NCI-H446 (cell line): ENCODE measurements around the gene TTR.

Experiments
- DNase-seq, 2 experiments: peaks; one replicate each; lab custom pipeline; 2025; lab: John Stamatoyannopoulos, UW

TTR gene

GRCh38 chr18:31579375-31579774 is 12.3 kb upstream of the TTR start:
- no peak for DNase-seq

GRCh38 chr18:31581498-31582197 is 10.0 kb upstream of the TTR start:
- no peak for DNase-seq

GRCh38 chr18:31583185-31583854 is 8.4 kb upstream of the TTR start:
- no peak for DNase-seq

GRCh38 chr18:31585991-31586390 is 5.7 kb upstream of the TTR start:
- DNase-seq = no peak

- DNase-seq = no peak
These were observed 5.1 kb upstream of the TTR start for GRCh38 chr18:31586616-31587015.

GRCh38 chr18:31587529-31587928 is 4.1 kb upstream of the TTR start:
- no peak for DNase-seq

GRCh38 chr18:31590570-31590969 is 1.1 kb upstream of the TTR start:
- no peak for DNase-seq

- no peak for DNase-seq
These were observed 564 bp upstream of the TTR start for GRCh38 chr18:31591113-31591512.

- DNase-seq = no peak
These were observed 955 bp downstream of the TTR start for GRCh38 chr18:31592506-31593157.

GRCh38 chr18:31595121-31595771 is 3.6 kb downstream of the TTR start:
- DNase-seq = no peak

- no peak for DNase-seq
These were observed 4.6 kb downstream of the TTR start for GRCh38 chr18:31596081-31596872.

- no peak for DNase-seq
These were observed 6.5 kb downstream of the TTR start for GRCh38 chr18:31598021-31598805.

GRCh38 chr18:31603315-31603714 is 11.6 kb downstream of the TTR start:
- no peak for DNase-seq

- no peak for DNase-seq
These were observed 14.6 kb downstream of the TTR start for GRCh38 chr18:31606265-31606664.

GRCh38 chr18:31607384-31607783 is 15.7 kb downstream of the TTR start:
- DNase-seq = no peak

GRCh38 chr18:31609886-31610285 is 18.2 kb downstream of the TTR start:
- no peak for DNase-seq

GRCh38 chr18:31610286-31611205 is 18.9 kb downstream of the TTR start:
- no peak for DNase-seq

GRCh38 chr18:31611511-31611910 is 19.8 kb downstream of the TTR start:
- no peak for DNase-seq

GRCh38 chr18:31612124-31612523 is 20.4 kb downstream of the TTR start:
- DNase-seq = no peak

GRCh38 chr18:31614044-31614443 is 22.4 kb downstream of the TTR start:
- DNase-seq = no peak
